ENCODE data around the gene DCP1A.
"Not testable (repeated sequence)": the region's sequence is repeated elsewhere in the genome, so short reads cannot be mapped to it uniquely, and the experiment has no call there.

The DCP1A gene

DNA sequence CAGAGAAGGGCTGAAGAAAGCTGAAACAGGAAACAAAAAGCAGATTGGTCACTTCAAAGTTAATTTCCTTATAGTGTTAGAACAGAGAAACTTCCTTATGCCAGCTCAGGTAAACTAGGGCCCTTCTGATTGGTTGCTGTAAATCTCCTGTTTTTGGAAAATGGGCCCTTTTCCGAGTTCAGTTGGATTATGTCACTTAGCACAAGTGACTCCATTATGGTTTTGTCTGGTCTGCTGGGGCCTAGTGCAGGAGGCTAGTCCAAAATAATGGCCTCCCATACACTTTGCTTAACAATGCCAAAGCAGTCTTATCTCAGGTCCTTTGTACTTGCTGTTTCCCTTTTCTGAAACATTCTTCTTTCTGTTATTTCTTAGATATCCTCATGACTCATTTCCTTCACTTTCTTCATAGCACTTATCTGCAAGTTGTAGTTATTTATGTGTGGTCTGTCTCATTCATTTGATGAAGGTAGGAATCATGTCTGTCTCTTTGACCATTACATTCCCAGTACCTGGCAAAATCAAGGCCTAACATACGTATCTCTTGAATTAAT, 7.7 kb upstream of the DCP1A start:
- TF ChIP-seq POLR2A (IDR thresholded peaks at IDR 0.05; ENCODE audit: low read depth, low read length) (no peak), TAF1 (IDR thresholded peaks at IDR 0.05; ENCODE audit: borderline replicate concordance, low read depth, low read length) (no peak), POLR2AphosphoS5 (IDR thresholded peaks at IDR 0.05; ENCODE audit: low read depth, low read length) (no peak)
- no peak for FAIRE-seq
- no peak for DNase-seq (ENCODE audit: insufficient read length)

- TF ChIP-seq POLR2A (IDR thresholded peaks at IDR 0.05; ENCODE audit: low read depth, low read length): no peak
- no peak for TF ChIP-seq POLR2AphosphoS5 (IDR thresholded peaks at IDR 0.05; ENCODE audit: low read depth, low read length)
- no peak for TF ChIP-seq TAF1 (IDR thresholded peaks at IDR 0.05; ENCODE audit: borderline replicate concordance, low read depth, low read length)
- DNase-seq (ENCODE audit: insufficient read length): no peak
- FAIRE-seq: no peak
These were observed 5.9 kb upstream of the DCP1A start for GRCh38 chr3:53353202-53353601.

GRCh38 chr3:53350652-53351051, 3.3 kb upstream of the DCP1A start:
- FAIRE-seq (no peak), DNase-seq (ENCODE audit: insufficient read length) (no peak)
- no peak for TF ChIP-seq POLR2AphosphoS5 (IDR thresholded peaks at IDR 0.05; ENCODE audit: low read depth, low read length)

DNA sequence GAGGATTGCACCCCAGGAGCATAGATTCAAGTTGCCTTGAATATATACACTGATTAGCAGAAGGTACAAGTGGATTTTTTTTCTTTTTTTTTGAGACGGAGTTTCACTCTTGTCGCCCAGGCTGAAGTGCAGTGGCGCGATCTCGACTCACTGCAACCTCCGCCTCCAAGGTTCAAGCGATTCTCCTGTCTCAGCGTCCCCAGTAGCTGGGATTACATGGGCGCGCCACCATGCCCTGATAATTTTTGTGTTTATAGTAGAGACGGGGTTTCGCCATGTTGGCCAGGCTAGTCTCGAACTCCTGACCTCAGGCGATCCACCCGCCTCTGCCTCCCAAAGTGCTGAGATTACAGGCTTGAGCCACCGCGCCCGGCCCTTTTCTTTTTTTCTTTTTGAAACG, 775 bp upstream of the DCP1A start:
- not testable (repeated sequence) for DNase-seq (ENCODE audit: insufficient read length); FAIRE-seq

GRCh38 chr3:53346922-53347260, 452 bp downstream of the DCP1A start:
- no peak for FAIRE-seq
- no peak for DNase-seq (ENCODE audit: insufficient read length)
- no peak for TF ChIP-seq POLR2A (IDR thresholded peaks at IDR 0.05; ENCODE audit: low read depth, low read length)
- no peak for TF ChIP-seq POLR2AphosphoS5 (IDR thresholded peaks at IDR 0.05; ENCODE audit: low read depth, low read length)
- TF ChIP-seq TAF1 (IDR thresholded peaks at IDR 0.05; ENCODE audit: borderline replicate concordance, low read depth, low read length): no peak

- TF ChIP-seq POLR2AphosphoS5 (IDR thresholded peaks at IDR 0.05; ENCODE audit: low read depth, low read length) (no peak), POLR2A (IDR thresholded peaks at IDR 0.05; ENCODE audit: low read depth, low read length) (no peak), TAF1 (IDR thresholded peaks at IDR 0.05; ENCODE audit: borderline replicate concordance, low read depth, low read length) (no peak)
- FAIRE-seq: peak; percentile 78
- DNase-seq (ENCODE audit: insufficient read length): no peak
These were observed 829 bp downstream of the DCP1A start for GRCh38 chr3:53346514-53346913.

GRCh38 chr3:53342353-53342752, 5.0 kb downstream of the DCP1A start:
- DNase-seq (ENCODE audit: insufficient read length): no peak
- FAIRE-seq: no peak
- TF ChIP-seq TAF1 (IDR thresholded peaks at IDR 0.05; ENCODE audit: borderline replicate concordance, low read depth, low read length): no peak
- no peak for TF ChIP-seq POLR2A (IDR thresholded peaks at IDR 0.05; ENCODE audit: low read depth, low read length)
- no peak for TF ChIP-seq POLR2AphosphoS5 (IDR thresholded peaks at IDR 0.05; ENCODE audit: low read depth, low read length)

DNA sequence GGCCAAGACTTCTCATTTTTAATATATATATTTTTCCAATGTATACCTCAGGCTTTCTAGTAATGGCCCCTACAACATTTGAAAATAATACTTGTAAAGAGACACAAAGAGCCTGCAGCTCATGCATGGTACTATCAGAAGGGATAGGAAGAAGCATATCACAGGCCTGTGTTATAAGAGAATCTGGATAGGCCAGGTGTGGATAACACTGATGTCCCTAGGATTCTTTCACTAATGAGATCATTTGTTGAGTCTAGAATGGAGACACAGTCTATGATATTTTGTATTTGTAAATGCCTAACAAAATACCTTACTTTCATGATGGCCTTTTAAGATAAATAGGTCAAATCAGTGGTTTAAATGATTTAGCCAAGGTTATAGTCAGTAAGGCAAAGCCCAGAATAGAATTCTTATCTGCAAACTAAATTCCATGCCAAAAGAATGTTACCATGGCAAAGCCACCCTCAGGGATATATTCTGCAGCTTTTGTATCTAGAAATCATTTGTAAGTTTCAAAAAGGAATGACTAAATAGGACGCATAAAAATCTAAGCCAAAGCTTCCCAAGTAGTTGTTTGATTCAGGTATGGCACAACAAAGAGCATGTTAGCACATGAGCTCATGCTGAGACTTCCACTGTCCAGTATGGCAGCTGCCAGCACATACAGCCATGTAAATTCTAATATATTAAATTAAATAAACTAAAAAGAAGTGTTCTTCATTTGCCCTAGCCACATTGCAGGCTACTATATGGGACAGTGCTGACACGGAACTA, 10.0 kb downstream of the DCP1A start:
- FAIRE-seq: no peak
- no peak for TF ChIP-seq TAF1 (IDR thresholded peaks at IDR 0.05; ENCODE audit: borderline replicate concordance, low read depth, low read length)
- TF ChIP-seq POLR2A (IDR thresholded peaks at IDR 0.05; ENCODE audit: low read depth, low read length): no peak
- TF ChIP-seq POLR2AphosphoS5 (IDR thresholded peaks at IDR 0.05; ENCODE audit: low read depth, low read length): no peak
- no peak for DNase-seq (ENCODE audit: insufficient read length)

DNA sequence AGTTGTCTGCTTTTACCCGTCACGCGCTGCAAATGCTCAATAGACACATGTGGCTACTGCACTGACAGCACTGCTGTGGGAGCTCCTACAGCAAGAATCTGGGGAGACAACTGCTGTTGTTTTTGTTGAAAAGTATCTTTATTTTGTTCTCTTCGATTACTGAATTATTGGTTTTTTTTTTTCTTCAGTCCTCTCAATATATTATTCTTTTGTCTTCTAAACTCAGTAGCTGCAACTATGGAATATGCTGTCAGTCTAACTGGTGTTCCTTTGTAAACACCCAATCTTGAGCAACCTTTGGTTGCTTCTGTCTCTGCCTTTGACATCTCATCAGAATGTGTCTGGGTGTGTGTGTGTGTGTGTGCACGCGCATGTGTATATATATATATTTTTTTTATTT, 12.6 kb downstream of the DCP1A start:
- DNase-seq (ENCODE audit: insufficient read length) (no peak), FAIRE-seq (no peak)
- TF ChIP-seq POLR2AphosphoS5 (IDR thresholded peaks at IDR 0.05; ENCODE audit: low read depth, low read length): no peak
- no peak for TF ChIP-seq TAF1 (IDR thresholded peaks at IDR 0.05; ENCODE audit: borderline replicate concordance, low read depth, low read length)
- TF ChIP-seq POLR2A (IDR thresholded peaks at IDR 0.05; ENCODE audit: low read depth, low read length): no peak

DNA sequence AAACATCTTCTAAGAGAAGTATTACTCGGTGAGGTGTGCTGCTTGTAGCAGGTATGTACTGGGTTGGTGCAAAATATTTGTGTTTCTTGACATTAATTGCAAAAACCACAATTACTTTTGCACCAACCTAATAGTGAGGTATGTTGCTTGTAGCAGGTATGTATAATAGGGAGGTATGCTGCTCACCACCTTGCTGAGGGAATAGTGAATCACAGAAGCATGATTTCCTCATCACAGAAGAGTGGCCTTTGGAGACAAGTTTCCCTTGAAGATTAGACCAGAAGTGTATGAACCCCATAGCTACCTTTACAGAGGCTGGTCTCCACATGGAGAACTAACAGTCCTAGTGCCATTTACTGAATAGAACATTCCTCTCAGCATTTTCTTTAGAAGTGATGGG, 15.5 kb downstream of the DCP1A start:
- DNase-seq (ENCODE audit: insufficient read length) (no peak), FAIRE-seq (no peak)
- no peak for TF ChIP-seq POLR2AphosphoS5 (IDR thresholded peaks at IDR 0.05; ENCODE audit: low read depth, low read length)
- no peak for TF ChIP-seq TAF1 (IDR thresholded peaks at IDR 0.05; ENCODE audit: borderline replicate concordance, low read depth, low read length)
- TF ChIP-seq POLR2A (IDR thresholded peaks at IDR 0.05; ENCODE audit: low read depth, low read length): no peak

DNA sequence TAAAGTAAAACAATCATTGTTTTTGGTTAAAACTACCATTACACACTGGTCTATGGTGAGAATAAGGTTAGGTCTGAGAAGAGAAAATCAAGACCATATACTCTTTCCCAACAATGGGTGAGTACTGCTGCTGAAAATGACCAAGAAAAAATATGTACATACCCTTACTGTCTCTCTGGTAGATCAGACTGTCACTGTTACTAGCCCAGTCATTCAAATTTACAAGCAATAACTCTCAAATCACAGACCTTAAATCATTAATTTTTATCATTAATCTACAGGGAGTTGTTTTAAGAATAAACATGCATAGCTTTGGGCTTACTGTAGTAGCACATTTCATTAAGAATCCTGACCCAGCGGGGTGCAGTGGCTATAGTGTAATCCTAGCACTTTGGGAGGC, 17.4 kb downstream of the DCP1A start:
- FAIRE-seq (peak; percentile 14), DNase-seq (ENCODE audit: insufficient read length) (no peak)
- TF ChIP-seq POLR2A (IDR thresholded peaks at IDR 0.05; ENCODE audit: low read depth, low read length) (no peak), TAF1 (IDR thresholded peaks at IDR 0.05; ENCODE audit: borderline replicate concordance, low read depth, low read length) (no peak), POLR2AphosphoS5 (IDR thresholded peaks at IDR 0.05; ENCODE audit: low read depth, low read length) (no peak)

DNA sequence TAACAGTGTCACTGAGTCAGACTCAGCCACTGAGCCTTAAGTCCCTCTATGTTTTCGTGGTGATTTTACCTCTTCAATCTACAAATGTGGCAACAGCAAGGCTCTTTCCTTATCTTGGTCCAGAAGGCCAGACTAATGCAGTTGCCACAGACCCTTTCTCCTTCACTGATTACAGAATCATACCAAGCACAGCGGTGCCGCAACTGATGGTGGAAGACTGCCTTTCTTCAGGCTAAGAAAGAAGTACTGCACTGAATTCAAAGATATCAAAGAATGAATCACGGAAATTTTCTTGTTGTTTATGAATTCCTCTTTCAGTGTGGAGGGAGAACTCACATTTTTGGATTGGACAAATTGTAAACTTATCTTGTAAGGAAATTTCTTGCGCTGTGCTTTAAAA, 18.6 kb downstream of the DCP1A start:
- FAIRE-seq: no peak
- TF ChIP-seq TAF1 (IDR thresholded peaks at IDR 0.05; ENCODE audit: borderline replicate concordance, low read depth, low read length): no peak
- no peak for TF ChIP-seq POLR2A (IDR thresholded peaks at IDR 0.05; ENCODE audit: low read depth, low read length)
- TF ChIP-seq POLR2AphosphoS5 (IDR thresholded peaks at IDR 0.05; ENCODE audit: low read depth, low read length): no peak
- DNase-seq (ENCODE audit: insufficient read length): no peak

DNA sequence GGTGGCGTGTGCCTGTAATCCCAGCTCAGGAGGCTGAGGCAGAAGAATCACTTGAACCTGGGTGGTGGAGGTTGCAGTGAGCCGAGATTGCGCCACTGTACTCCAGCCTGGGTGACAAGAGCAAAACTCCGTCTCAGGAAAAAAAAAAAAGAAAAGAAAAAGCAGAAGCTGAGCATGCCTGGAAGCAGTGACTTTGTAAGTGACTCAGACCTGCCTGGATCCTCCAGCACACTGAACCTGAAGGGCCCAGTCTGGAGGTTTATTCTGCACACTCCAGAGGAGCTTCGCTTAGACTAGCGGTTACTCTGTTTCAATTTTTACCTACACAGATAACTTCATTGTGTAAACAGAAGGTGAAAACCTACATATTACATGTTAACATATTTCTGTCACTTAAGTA, 19.4 kb downstream of the DCP1A start:
- not testable (repeated sequence) for DNase-seq (ENCODE audit: insufficient read length); FAIRE-seq
